KMS-11 (cell line): ENCODE measurements around the gene RASA3.

Experiments
- H2AFZ ChIP-seq: fragments of 200-600 bp; sonication (generic); 2 replicates; pipeline ENCODE4 v1.6.1; 2016; ENCODE audit warnings: antibody characterized with exemption, mixed run types, low read depth
- H3K27ac ChIP-seq: fragments of 200-600 bp; sonication (generic); 2 replicates; pipeline ENCODE4 v1.6.1; 2016; ENCODE audit warnings: mild to moderate bottlenecking, mixed run types
- H3K27me3 ChIP-seq: fragments of 200-600 bp; sonication (generic); 2 replicates; pipeline ENCODE4 v1.6.1; 2017; ENCODE audit warnings: mild to moderate bottlenecking, low read depth, mixed run types, moderate library complexity; ENCODE audit not compliant: insufficient read depth
- H3K36me3 ChIP-seq: fragments of 200-600 bp; sonication (generic); 2 replicates; pipeline ENCODE4 v1.6.1; 2017; ENCODE audit warnings: mild to moderate bottlenecking, mixed run types; ENCODE audit not compliant: insufficient read depth
- H3K4me1 ChIP-seq: fragments of 200-600 bp; sonication (generic); 2 replicates; pipeline ENCODE4 v1.6.1; 2016; ENCODE audit warnings: mild to moderate bottlenecking, low read depth, mixed run types; ENCODE audit not compliant: poor library complexity, severe bottlenecking
- H3K4me2 ChIP-seq: fragments of 200-600 bp; sonication (generic); 2 replicates; pipeline ENCODE4 v1.7.0; 2016; ENCODE audit warnings: mild to moderate bottlenecking, mixed run types
- H3K4me3 ChIP-seq: fragments of 200-600 bp; sonication (generic); IDR thresholded peaks from 2 replicates; pipeline ENCODE4 v1.6.1; 2017; ENCODE audit warnings: low read depth, low read length, mixed read lengths; ENCODE audit not compliant: insufficient read depth
- H3K79me2 ChIP-seq: fragments of 200-600 bp; sonication (generic); 2 replicates; pipeline ENCODE4 v1.6.1; 2016; ENCODE audit warnings: low read depth, mixed run types; ENCODE audit not compliant: insufficient read depth
- H3K9ac ChIP-seq: fragments of 200-600 bp; sonication (generic); 2 replicates; pipeline ENCODE4 v1.6.1; 2016; ENCODE audit warnings: mild to moderate bottlenecking, mixed run types
- H4K20me1 ChIP-seq: fragments of 200-600 bp; sonication (generic); 2 replicates; pipeline ENCODE4 v1.6.1; 2016; ENCODE audit warnings: mild to moderate bottlenecking, mixed run types; ENCODE audit not compliant: insufficient read depth
- TF ChIP-seq, protein P1 (sequence below): fragments of 200-600 bp; sonication (generic); conservative IDR thresholded peaks from 2 replicates; pipeline ENCODE4 v1.6.1; 2017; ENCODE audit warnings: low read depth, mild to moderate bottlenecking, antibody characterized with exemption, low read length, moderate library complexity, mixed read lengths

RASA3 gene

DNA sequence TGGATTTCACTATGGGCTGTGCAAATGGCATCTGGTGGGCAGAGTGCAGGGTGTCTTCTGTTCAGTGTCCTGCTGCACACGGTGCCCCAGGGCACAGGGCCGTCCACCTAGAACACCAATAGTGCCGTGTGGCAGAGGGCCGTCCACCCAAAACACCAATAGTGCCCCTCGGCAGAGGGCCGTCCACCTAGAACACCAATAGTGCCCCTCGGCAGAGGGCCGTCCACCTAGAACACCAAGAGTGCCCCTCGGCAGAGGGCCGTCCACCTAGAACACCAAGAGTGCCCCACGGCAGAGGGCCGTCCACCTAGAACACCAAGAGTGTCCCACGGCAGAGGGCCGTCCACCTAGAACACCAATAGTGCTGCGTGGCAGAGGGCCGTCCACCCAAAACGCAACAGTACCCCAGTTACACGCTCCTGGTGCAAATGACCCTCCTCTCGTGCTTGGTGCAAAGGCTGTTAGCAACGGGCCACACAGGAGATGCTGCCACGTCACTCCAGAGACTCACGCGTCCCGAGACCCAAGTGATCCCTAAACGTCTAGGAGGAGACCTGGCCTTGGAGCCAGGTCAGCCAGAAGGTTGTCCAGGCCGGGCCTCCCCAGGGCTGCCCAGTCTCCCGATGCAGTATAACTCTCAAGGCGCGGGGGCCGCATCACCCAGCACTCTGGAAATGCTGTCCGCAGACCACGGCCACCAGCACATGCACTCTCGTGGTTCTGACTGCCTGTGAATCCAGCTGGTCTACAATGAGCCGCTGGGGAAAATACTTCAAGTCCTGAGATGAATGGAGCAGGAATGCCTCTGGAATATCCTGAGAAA, 51.5 kb downstream of the RASA3 start:
- no peak overlapping the region for H3K27ac ChIP-seq
- no peaks in the 10 kb centered on the region for H3K79me2 ChIP-seq
- H3K4me3 ChIP-seq, result no peak overlapping the region
- H3K36me3 ChIP-seq, result no peaks in the 10 kb centered on the region
- H2AFZ ChIP-seq, result no peak overlapping the region
- TF ChIP-seq, protein P1, sequence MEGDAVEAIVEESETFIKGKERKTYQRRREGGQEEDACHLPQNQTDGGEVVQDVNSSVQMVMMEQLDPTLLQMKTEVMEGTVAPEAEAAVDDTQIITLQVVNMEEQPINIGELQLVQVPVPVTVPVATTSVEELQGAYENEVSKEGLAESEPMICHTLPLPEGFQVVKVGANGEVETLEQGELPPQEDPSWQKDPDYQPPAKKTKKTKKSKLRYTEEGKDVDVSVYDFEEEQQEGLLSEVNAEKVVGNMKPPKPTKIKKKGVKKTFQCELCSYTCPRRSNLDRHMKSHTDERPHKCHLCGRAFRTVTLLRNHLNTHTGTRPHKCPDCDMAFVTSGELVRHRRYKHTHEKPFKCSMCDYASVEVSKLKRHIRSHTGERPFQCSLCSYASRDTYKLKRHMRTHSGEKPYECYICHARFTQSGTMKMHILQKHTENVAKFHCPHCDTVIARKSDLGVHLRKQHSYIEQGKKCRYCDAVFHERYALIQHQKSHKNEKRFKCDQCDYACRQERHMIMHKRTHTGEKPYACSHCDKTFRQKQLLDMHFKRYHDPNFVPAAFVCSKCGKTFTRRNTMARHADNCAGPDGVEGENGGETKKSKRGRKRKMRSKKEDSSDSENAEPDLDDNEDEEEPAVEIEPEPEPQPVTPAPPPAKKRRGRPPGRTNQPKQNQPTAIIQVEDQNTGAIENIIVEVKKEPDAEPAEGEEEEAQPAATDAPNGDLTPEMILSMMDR, result no peak
- no peaks in the 10 kb centered on the region for H4K20me1 ChIP-seq
- no peaks in the 10 kb centered on the region for H3K4me1 ChIP-seq
- H3K27me3 ChIP-seq, result no peaks in the 10 kb centered on the region
- no peak overlapping the region for H3K9ac ChIP-seq
- no peak overlapping the region for H3K4me2 ChIP-seq

DNA sequence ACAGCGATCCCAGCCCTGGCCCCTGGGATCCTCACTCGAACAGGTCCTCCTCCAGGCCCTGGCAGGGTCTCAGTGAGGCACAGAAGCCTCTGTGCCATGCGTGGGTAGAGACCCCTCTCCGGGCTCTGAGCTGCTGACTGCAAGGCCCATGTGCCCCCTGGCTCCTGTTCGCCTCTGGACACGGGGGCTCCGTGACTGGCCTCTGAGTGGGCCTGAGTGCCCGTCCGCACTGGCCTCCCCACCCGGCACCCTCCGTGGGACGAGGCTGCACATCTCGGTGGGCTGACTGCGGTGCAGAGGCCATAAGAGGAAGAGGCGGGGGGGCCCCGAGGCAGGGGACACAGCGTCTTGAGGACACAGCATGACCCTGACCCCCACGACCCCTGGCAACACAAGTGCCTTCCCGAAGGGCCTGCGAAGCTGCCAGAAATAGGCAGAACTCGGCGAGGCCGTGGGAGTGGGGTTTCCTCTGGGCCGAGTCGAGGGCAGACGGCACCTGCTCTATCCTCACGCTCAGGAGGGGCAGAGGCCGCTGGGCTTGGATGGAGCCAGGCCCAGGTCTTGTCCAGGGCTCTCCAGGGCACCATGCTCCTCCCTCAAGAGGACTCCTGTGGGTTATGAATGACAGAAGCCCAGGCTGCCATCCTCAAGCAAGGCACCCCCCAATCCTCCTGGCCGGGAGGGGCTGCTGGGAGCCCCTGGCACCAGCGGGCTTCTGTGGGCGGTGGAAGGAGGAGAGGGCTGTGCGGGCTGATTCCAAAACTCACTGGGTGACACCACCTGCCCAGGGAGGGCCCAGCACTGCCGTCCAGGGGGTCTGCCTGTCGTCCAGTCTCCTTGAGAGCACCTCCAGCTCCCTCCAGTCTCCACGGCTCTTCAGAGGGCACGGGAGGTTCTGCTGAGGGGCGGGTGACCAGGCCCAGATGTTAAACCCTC, 52.6 kb downstream of the RASA3 start:
- no peaks in the 10 kb centered on the region for H3K79me2 ChIP-seq
- H3K27ac ChIP-seq, result no peak overlapping the region
- no peaks in the 10 kb centered on the region for H4K20me1 ChIP-seq
- no peaks in the 10 kb centered on the region for H3K4me1 ChIP-seq
- H2AFZ ChIP-seq, result no peak overlapping the region
- no peaks in the 10 kb centered on the region for H3K36me3 ChIP-seq
- TF ChIP-seq, protein P1, result no peak
- no peak overlapping the region for H3K4me2 ChIP-seq
- H3K4me3 ChIP-seq, result no peak overlapping the region
- H3K27me3 ChIP-seq, result no peaks in the 10 kb centered on the region
- no peak overlapping the region for H3K9ac ChIP-seq

DNA sequence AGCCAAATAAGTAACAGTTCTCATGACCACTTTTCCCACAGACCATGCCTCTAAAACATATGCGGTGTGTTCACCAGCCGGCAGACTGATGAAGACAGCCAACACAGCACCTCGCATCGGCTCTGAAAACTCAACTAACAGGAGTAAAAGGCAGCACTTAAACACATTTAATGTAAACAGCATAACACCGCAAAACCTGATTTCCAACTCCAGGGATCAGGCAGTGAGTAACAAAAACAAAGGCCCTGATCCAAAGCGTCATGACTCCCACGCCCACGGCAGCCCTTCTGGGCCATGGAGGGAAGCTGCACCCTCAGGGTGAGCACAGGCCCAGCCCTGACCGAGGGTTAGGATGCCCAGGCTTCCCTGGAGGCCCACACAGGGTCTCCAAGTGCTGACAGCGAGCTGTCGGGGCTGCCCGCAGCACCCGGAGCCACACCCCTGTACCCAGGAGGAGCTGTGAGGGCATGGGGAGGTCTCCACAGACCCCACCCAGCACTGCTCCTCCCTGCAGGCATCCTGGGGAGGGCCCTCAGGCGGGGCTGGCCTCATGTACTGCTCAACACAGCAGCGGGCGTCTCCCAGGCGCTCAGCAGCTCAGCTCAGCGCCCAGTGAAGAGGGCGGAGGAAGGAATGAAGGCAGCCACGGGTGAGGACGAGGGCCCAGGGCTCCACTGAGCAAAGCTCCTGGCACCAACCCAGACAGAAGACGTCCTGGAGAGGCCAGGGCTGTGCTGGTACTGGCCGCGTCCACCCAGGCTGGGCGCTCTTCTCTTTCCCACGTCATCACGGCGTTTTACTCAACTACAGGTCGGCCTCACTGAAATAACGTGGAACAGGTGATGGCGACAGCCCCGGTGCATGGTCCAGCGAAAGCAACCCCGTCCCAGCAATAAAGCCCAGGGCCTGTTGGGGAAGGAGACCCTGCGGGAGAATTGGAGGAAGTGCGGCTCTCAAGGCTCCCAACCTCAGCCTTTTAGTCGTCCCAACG, 53.7 kb downstream of the RASA3 start:
- Histone ChIP-seq H3K27me3 (no peaks in the 10 kb centered on the region), H2AFZ (no peak overlapping the region), H3K4me2 (no peak overlapping the region)

More for the DNA sequence above, 53.7 kb downstream of the RASA3 start:
- no peaks in the 10 kb centered on the region for H3K79me2 ChIP-seq
- no peaks in the 10 kb centered on the region for H3K36me3 ChIP-seq
- no peak overlapping the region for H3K9ac ChIP-seq
- TF ChIP-seq, protein P1, result no peak
- H3K27ac ChIP-seq, result no peak overlapping the region
- H3K4me1 ChIP-seq, result no peaks in the 10 kb centered on the region
- no peaks in the 10 kb centered on the region for H4K20me1 ChIP-seq
- H3K4me3 ChIP-seq, result no peak overlapping the region
